ENCODE measurements around the gene B4GALNT4.
A peak's percentile ranks its signal among the peaks of the same experiment; 100 is the strongest.
"Not testable (repeated sequence)": the region's sequence is repeated elsewhere in the genome, so short reads cannot be mapped to it uniquely, and the experiment has no call there.

The B4GALNT4 gene

GRCh38 chr11:334264-334994, 34.9 kb upstream of the B4GALNT4 start:
- no peak for DNase-seq (ENCODE audit: low read depth)

GRCh38 chr11:335779-336658, 33.3 kb upstream of the B4GALNT4 start:
- DNase-seq (ENCODE audit: low read depth): no peak

- DNase-seq (ENCODE audit: low read depth): no peak
Observed at GRCh38 chr11:336659-337198, 32.6 kb upstream of the B4GALNT4 start.

GRCh38 chr11:337711-338110, 31.6 kb upstream of the B4GALNT4 start:
- no peak for DNase-seq (ENCODE audit: low read depth)

- DNase-seq (ENCODE audit: low read depth): no peak
Observed at GRCh38 chr11:339963-340362, 29.3 kb upstream of the B4GALNT4 start.

GRCh38 chr11:340539-341512, 28.5 kb upstream of the B4GALNT4 start:
- no peak for DNase-seq (ENCODE audit: low read depth)

- no peak for DNase-seq (ENCODE audit: low read depth)
Observed at GRCh38 chr11:342328-342727, 27.0 kb upstream of the B4GALNT4 start.

GRCh38 chr11:344836-345578, 24.3 kb upstream of the B4GALNT4 start:
- no peak for DNase-seq (ENCODE audit: low read depth)

- no peak for DNase-seq (ENCODE audit: low read depth)
Observed at GRCh38 chr11:346529-346928, 22.8 kb upstream of the B4GALNT4 start.

GRCh38 chr11:349270-349954, 19.9 kb upstream of the B4GALNT4 start:
- DNase-seq (ENCODE audit: low read depth): not testable (repeated sequence)

- not testable (repeated sequence) for DNase-seq (ENCODE audit: low read depth)
Observed at GRCh38 chr11:350033-350722, 19.1 kb upstream of the B4GALNT4 start.

GRCh38 chr11:350723-351255, 18.5 kb upstream of the B4GALNT4 start:
- DNase-seq (ENCODE audit: low read depth): peak; percentile 86

- no peak for DNase-seq (ENCODE audit: low read depth)
Observed at GRCh38 chr11:351411-351810, 17.9 kb upstream of the B4GALNT4 start.

GRCh38 chr11:352456-353031, 16.8 kb upstream of the B4GALNT4 start:
- no peak for DNase-seq (ENCODE audit: low read depth)

- peak; percentile 92 for DNase-seq (ENCODE audit: low read depth)
Observed at GRCh38 chr11:353179-353873, 16.0 kb upstream of the B4GALNT4 start.

- DNase-seq (ENCODE audit: low read depth): peak; percentile 95
Observed at GRCh38 chr11:355581-356458, 13.5 kb upstream of the B4GALNT4 start.

- no peak for DNase-seq (ENCODE audit: low read depth)
Observed at GRCh38 chr11:356610-357009, 12.7 kb upstream of the B4GALNT4 start.

- DNase-seq (ENCODE audit: low read depth): no peak
Observed at GRCh38 chr11:357582-357981, 11.7 kb upstream of the B4GALNT4 start.
